GM19324 (cell line): ENCODE results near the gene DFFB.

Experiments
- ATAC-seq: cut with Tn5 transposase; IDR thresholded peaks from one replicate; pipeline ENCODE4 v1.9.1; 2021; ENCODE audit warnings: mild to moderate bottlenecking, moderate library complexity; ENCODE audit not compliant: unreplicated experiment, low FRiP score

The DFFB gene

DNA sequence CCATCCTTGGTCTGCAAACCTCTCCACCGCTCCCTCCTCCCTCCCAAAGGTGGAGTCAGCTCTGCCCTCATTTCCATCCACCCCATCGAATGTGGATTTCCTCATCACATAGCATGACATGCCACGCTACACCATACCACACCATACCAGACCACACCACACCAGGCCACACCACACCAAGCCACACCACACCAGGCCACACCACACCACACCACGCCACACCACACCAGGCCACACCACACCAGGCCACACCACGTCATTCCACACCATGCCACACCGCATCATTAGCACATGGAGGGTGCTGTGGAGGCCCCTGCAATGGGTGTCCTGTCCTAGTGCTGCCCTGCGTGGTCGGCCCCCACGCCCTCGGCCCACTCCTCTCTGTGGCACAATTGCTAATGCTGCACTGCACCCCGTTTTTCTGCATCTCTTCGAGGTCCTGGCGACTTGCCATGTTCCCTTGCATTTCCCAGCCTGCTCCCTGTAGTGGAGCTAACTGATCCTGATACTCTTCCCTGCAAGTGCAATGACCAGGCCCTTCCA lies 11.3 kb downstream of the DFFB start:
- ATAC-seq: no peak

DNA sequence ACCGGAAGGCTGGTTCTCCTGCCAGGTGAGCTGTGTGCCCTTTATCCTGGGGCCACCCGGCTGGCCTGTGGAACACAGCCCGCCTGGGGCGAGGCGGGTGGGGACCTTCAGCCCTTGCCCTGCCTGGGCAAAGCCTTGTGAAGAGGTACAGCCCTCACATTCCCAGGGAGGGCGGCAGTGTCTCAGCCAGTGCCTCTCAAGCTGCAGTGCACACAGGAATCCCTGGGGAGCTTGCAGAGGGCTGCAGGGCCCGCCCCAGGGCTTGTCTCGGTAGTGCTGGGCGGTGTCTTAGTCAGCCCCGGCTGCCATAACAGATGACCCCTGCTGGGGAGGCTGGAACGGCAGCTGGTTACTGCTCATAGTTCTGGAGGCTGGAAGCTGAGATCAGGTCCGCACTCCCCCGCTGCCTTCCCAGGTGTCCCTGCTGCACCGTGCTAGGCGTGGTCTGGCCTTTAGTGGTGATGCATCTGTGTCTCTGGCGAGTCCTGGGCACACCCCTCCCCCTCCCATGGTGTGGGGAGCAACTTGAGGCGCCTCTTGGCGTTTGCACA lies 12.6 kb downstream of the DFFB start:
- no peak for ATAC-seq

DNA sequence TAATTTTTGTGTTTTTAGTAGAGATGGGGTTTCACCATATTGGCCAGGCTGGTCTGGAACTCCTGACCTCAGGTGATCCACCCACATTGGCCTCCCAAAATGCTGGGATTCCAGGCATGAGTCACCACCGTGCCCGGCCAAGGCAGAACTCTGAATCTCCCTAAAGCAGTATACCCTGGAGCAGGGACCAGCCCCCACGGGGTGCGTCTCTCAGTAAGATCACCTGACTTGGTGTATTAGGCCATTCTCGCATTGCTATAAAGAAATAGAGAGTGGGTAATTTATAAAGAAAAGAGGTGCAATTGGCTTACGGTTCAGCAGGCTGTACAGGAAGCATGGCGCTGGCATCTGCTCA lies 14.2 kb downstream of the DFFB start:
- no peak for ATAC-seq

DNA sequence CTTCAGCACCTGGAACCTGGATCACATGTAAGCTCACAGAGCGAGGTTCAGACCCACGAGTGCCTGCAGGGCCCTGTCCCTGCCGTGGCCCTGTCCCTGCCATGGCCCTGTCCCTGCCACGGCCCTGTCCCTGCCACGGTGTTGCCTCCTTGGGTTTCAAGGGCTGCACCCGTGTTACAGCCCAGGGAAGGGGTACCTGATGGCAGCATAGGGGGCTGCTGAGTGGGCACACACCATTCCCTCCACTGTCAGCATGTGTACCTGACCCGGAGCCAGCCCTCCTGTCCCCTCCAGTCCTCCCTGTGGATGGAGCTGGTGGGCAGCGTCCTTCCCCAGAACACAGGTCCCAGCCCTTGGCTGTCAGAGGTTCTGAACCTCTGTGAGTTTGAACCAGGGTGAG lies 15.3 kb downstream of the DFFB start:
- ATAC-seq: no peak

DNA sequence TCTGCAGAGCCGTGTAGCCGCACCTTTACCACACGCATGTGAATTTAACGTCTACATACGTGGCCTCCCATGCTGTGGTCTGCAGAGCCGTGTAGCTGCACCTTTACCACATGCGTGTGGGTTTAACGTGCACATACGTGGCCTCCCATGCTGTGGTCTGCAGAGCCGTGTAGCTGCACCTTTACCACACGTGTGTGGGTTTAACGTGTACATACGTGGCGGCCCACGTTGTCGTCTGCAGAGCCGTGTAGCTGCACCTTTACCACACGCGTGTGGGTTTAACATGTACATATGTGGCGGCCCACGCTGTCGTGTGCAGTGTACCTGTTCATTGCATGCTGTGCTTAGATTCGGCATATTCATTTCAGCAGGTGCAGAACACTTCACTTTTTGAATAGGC lies 17.5 kb downstream of the DFFB start:
- ATAC-seq: no peak

DNA sequence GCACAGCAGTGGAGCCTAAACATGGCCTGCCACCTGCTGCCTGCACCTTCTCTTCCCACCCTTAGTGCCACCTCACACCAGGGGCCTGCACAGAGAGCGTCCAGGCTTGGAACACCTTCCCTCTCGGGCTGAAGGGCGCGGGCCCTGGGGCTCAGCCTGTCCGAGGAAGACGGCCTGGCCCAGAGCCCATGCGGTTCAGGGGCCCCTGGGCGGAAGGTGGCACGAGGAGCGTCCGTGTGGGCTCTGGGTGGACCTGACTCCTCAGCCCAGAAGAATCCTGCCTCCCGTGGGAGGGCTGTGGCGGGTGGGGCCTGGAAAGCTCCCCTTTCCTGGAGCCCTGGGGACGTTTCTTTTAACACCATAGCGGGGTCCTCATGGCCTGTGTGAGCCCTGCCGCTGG lies 19.4 kb downstream of the DFFB start:
- no peak for ATAC-seq

DNA sequence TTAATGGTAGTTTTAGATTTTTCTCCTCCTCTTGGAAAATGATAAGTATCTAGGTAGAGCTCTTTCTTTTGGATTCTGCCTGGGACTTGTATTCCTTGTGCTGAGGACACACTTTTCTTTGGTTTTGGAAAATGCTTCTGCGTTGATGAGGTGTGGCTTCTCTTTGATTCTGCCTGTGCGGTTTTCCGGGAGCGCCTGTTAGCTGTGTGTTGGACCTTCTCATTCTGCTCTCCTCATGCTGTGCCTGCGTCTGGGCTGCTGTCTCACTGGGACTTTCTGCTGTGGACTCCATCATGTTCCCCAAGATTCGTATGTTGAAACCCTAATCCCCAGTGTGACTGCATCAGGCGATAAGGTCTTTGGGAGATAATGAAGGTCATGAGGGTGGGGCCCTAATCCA lies 21.8 kb downstream of the DFFB start:
- ATAC-seq: no peak

DNA sequence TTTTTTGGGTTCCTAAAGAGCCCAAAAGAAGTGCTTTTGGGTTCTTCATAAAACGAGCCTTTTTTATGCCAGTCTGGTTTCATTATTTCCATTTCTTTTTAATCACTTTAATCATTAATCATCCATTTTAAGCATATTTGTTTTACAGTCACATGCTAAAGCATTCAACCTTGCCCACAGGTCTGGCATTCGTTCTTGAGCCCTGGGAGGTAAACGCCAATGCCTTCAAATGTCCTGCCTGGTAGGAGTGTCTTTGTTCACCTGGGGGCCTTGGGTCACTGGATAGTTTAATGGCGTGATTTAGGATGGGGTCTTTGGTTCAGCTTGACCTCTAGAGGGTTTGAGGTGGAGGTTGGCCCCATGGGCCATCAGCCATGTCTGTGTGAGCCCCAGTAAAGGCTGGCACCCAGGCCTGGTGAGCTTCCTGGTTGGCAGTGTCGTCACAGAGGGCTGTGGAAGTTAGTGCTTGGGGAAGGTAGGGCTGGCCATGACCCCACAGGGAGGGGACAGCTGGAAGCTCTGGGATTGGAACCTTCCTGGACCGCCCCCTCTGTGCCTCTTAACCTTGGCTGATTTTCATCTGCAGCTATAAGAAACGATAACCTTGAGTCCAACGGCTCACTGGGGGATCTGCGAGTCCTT lies 22.6 kb downstream of the DFFB start:
- ATAC-seq: no peak

DNA sequence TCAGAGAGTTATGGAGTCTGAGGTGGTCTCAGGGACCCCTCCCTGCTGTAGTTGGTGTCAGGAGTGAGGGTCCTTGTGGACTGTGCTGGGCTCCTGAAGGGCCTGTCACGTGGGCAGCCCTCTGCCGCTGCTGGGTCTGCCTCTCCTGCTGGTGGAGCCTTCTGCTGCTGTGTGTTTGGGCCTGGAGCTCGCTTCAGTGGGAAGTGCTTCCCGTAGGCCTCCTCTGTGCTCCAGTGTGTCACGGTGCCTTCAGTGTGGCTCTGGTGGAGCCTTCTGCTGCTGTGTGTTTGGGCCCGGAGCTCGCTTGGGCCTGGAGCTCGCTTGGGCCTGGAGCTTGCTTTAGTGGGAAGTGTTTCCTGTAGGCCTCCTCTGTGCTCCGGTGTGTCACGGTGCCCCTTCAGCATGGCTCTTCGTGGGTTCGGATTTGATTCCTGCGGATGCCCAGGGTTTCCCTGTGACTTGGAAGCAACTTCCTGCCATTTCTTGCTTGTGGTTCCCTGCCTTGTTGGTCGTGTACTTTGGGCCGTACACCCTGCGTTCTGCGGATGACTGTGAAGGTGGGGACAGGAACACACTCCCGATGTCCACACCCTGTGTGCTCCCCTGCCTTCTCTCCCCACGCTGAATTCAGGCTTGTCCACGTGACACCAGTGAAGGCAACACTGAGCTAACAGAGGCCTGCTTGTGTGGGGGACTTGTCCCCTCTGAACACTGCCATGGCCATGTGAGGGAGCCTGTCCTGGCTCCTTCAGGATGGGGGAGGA lies 23.3 kb downstream of the DFFB start:
- no peak for ATAC-seq

DNA sequence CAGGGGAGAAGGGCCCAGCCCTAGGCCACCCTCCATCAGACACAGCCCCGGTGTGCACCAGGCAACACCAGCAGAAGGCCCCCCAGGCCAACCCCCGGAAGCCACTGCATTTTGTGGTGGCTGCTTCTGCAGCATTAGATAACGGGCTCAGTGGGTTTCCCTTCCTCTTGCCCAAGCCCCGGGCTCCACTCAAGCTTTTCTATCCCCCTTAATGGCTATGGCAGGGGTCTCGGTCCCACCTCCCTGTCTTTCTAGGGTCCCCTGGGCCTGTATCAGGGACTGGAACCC lies 23.9 kb downstream of the DFFB start:
- no peak for ATAC-seq

DNA sequence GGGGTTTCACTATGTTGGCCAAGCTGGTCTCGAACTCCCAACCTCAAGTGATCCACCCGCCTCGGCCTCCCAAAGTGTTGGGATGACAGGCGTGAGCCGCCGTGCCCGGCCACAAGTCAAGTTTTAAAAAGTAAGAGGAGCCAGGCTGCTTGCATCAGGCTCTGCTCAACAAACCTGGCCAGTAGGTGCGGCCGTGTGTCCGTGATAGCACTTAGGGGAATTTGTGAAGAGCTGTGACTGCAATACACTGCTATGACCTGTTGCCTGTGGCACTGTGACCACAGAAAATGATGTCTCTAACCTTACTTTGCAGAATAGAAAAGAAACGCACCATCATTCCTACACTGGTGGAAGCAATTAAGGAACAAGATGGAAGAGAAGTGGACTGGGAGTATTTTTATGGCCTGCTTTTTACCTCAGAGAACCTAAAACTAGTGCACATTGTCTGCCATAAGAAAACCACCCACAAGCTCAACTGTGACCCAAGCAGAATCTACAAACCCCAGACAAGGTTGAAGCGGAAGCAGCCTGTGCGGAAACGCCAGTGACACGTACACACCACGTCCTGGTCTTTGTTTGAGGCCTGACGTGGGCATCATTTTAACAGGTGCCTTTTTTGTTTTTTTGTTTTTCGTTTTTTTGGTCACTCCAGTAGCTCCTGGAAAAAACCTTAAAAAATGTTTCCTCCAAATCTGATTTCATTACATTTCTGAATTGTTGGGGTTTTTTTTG lies 26.1 kb downstream of the DFFB start:
- no peak for ATAC-seq

DNA sequence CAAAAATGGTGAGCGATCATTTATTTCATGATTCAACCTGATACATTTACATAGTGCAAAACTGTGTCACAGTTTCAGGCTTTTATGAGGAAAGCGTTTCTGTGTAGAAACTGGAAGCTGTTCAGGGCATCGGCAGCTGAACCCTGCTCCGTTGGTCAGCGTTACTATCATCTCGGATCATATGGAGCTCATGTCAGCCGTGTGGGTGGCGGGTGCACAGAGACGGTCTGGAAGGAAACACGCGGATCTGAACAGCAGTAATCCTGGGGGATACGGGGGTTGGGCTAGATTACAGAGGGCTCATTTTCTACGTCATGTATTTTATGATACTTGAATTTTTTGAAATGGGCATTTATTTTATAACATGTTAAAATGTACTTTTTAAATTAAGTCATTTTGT lies 27.7 kb downstream of the DFFB start:
- no peak for ATAC-seq

DNA sequence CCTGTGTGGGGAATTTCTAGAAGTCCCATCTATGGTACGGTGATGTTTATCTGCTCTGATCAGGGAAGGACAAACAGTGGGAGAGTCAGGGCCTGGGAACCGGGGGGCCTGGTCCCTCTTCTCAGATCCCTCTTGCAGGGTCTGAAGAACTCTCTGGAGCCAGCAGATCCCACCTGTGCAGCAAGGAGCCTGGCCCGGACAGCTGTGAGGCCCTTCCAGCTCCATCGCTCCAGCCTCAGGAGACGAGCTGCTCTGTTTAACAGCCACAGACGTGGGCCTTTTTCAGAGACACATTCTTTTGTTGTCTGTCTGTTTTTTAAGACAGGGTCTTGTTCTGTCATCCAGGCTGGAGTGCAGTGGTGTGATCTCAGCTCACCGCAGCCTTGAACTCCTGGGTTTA lies 28.3 kb downstream of the DFFB start:
- ATAC-seq: no peak

DNA sequence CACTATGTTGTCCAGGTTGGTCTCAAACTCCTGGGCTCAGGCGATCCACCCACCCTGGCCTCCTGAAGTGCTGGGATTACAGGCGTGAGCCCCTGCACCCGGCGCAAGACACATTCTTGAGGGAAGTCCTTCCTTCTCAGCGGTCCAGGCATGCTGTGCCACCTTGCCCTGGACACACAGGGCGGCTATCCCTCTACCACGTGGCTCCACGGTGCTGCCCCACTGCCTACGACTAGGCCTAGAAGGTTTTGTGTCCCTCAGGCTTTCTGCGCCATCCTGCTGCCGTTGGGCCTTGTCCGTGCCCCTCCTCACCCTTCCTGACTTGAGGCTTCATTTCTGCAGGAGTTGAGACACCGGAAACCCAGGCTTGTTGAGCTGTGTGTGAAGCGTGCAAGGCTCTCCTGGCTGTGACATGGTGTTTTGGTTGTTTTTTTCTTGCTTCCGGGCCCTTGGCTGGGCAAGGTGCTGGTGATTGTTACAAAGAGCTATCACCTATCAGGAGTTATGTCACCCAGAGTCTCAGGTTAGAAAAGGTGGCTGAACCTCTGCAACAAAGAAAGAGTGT lies 28.9 kb downstream of the DFFB start:
- no peak for ATAC-seq

DNA sequence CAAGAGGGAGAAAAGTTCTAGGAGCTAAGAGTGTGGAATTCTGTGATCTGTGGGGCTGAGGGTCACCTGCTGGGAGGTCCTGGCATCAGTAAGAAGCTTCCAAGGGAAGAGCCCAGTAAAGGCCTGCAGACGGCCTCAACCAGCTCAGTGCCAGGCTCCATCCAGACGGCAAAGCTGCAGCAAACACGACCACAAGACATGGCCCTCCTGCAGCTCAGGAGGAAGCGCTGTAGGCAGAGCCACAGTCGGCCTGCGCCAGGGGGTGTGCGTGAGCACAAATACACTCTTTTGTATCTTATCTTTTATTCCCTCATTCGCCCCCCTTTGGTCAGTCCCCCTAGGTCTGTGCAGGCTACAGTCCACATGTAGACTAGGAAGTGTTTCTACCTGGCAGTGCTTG lies 29.4 kb downstream of the DFFB start:
- no peak for ATAC-seq

DNA sequence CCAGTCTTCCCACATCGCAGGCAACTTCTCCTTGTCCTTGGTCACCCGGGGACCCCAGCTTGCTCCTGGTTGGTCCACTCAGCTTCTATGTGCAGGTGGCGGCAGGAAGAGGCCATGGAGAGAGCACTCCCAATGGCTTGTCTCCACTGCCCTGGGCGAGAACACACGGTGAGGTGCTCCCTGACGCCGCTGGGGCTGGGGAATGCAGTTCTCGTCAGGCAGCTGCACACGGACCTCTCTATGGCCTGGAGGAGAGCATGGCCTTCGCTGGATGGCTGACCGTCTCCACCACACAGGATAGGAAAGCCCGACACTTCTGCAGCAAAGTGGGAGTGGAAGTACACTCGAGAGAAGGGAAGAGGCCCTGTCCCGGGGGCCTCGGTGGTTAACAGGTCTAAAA lies 31.0 kb downstream of the DFFB start:
- no peak for ATAC-seq

DNA sequence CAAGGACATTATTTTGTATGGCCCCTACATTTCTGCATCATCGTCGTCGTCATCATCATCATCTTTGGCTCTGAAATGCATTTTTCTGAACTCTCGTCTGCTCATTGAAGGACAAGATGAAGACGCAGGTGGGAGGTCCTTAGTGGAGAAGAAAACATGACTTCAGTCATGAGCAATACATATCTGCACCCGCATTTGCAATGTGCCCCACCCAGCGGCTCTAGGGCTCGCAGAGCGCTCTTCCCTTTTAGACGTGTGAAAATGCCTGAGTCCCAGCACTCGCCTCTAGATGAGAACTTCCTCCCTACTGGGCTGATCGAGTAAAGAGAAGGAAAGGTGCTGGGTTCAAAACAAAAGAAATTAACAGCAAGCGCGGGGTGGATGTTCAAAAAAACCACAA lies 32.7 kb downstream of the DFFB start:
- ATAC-seq: no peak

DNA sequence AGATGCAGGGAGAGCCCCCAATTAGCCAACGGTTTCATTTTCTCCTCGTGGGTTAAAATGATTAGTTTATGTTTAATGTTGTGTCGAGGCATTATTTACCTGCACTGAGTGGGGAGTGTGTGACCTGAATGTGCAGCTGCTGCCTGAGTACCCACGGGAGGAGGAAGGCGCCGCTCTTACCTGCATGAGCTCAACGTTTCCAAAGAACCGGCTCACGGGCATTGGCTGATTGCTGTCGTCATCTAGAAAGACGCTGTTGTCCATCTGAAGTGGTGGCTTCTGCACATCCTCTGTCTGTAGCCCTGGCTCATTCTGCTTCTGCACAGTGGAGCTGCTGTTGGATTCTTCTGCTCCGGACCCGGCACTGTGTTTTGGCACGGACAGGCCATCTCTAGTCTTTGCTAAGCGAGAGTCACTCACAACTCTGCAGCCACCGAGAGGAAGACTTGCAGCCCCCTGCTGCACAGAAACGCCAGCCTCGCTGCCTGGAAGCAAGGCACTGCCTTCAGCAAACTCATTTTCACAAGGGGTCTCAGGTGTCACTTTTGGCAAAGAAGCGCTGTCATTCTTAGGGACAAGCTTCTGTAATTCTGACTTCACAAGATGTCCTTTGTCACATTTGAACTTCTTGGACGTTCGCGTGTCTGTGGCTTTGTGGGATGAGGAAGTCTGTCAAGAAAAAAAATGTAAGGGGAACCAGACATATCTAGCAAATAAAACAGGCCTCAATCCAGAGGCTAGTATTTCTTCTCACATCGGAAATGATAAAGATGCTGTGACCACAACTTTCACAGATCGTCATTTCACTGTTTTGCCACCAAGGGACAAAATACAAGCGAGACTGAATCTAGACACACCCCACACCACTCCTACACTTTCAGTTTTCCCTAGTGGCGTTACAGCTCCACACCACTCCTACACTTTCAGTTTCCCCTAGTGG lies 33.4 kb downstream of the DFFB start:
- no peak for ATAC-seq

DNA sequence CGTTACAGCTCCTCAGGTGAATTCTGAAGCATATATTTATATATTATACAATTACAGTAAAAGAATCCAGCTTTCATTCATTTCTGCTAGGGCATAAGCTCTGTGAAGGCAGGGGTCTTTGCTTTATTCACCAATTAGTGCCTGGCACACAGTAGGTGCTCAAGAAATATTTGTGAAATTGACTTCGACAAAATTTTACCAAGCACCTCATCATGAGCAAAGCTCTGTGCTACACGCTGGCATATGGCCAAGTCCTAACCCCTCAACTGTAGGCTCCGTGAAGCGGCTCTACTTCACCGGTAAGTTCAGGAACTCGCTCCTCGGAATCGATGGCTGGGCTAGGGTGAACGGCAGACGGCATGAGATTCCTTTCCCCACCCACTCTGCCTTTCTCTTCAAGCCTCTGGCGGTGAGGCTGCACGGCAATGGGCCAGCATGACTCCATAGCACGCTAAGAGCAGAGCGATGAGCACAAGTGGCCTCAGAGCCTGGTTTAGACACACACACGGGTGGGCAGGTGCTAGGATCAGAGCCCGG lies 34.1 kb downstream of the DFFB start:
- ATAC-seq: no peak

DNA sequence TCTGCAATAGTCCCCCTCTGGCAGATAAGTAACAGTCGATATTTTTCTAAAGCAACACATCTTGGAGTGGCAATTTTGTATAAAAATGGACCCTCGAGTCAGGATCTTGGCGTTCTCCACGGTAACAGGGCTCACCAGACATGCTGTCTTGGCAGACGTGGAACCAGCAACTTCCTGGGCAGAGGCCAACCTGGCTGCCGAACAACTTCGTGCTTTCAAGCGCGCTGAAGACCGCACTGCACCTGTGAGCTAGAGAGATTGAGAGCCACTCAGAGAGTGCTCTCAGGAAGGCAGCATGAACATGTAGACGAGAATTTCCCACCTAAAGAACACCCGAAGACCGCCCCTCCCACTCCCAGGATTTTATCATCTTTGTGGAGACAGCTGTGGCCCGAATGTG lies 35.5 kb downstream of the DFFB start:
- no peak for ATAC-seq
